BJ (cell line): Measurements from ENCODE around the gene FGGY. TPM values are rescaled to one million over a fixed set of nuclear protein-coding genes. Genes with fewer than 3 reads are reported as not detected.

ENCODE experiments used
- CTCF ChIA-PET: fragments of 350-600 bp; formaldehyde crosslinking; extraction: SDS; loops from one replicate; lab custom pipeline; 2021; ENCODE audit warnings: antibody characterized with exemption, inconsistent platforms; lab: Yijun Ruan, JAX
- POLR2A ChIA-PET: fragments of 300-600 bp; sonication (Branson Sonifier 250); formaldehyde crosslinking; extraction: SDS; loops from one replicate; lab custom pipeline; 2021; ENCODE audit warnings: antibody characterized with exemption; lab: Charles Lee
- DNase-seq: peaks from one replicate; pipeline ENCODE4 v3.0.0-alpha.2; 2011; ENCODE audit warnings: low read depth
- H3K27me3 ChIP-seq: 2 replicates; pipeline ENCODE4 v1.6.0; 2011; ENCODE audit warnings: low read length; ENCODE audit not compliant: control insufficient read depth, insufficient read depth
- H3K36me3 ChIP-seq: 2 replicates; pipeline ENCODE4 v1.5.1; 2011; ENCODE audit warnings: low read length; ENCODE audit not compliant: control insufficient read depth, insufficient read depth
- H3K4me3 ChIP-seq: 2 replicates; pipeline ENCODE4 v1.5.1; 2011; ENCODE audit warnings: low read depth, mild to moderate bottlenecking, control low read depth, low read length
- CTCF ChIP-seq: IDR thresholded peaks from 2 replicates; pipeline ENCODE4 v1.5.1; 2011; ENCODE audit warnings: low read depth, mild to moderate bottlenecking, control low read depth, inconsistent platforms, low read length, moderate library complexity; ENCODE audit not compliant: insufficient read depth
- polyA plus RNA-seq: library from polyadenylated mRNA; depleted of rRNA; stranded (reverse); fragments of >200 nt; gene quantifications from 2 replicates; pipeline ENCODE4 v1.2.3, GENCODE V29; 2011

FGGY gene
- polyA plus RNA-seq, 1 experiment, result 9.9 TPM

GRCh38 chr1:59761443-59761842 is 464.5 kb downstream of the FGGY start:
- CTCF ChIA-PET, result interaction anchor here (0.7 to 5.0 kb wide), 6 partner anchors 10 to 1028 kb away, joined by 3 to 69 read pairs (median 3); no protein-coding TSS in a partner anchor
- H3K27me3 ChIP-seq, result no peaks in the 10 kb centered on the region
- TF ChIP-seq CTCF, result no peak
- POLR2A ChIA-PET, result interaction anchor here (0.6 kb wide), 1 partner anchor 1077 kb away, joined by 8 read pairs; no protein-coding TSS in a partner anchor
- no peak overlapping the region for H3K4me3 ChIP-seq
- no peaks in the 10 kb centered on the region for H3K36me3 ChIP-seq
- no peak for DNase-seq

GRCh38 chr1:59763418-59763817 is 466.5 kb downstream of the FGGY start:
- Histone ChIP-seq H3K4me3 (no peak overlapping the region), H3K27me3 (no peaks in the 10 kb centered on the region), H3K36me3 (no peaks in the 10 kb centered on the region)
- POLR2A ChIA-PET, result no interaction called here
- no peak for TF ChIP-seq CTCF
- no peak for DNase-seq
- CTCF ChIA-PET, result no interaction called here

GRCh38 chr1:59765011-59765730 is 468.3 kb downstream of the FGGY start:
- POLR2A ChIA-PET, result no interaction called here
- DNase-seq, result no peak
- Histone ChIP-seq H3K36me3 (no peaks in the 10 kb centered on the region), H3K27me3 (no peaks in the 10 kb centered on the region), H3K4me3 (no peak overlapping the region)
- CTCF ChIA-PET, result interaction anchor here (0.6 to 1.8 kb wide), 3 partner anchors 65 to 446 kb away, joined by 3 to 7 read pairs (median 4); no protein-coding TSS in a partner anchor
- no peak for TF ChIP-seq CTCF

GRCh38 chr1:59766227-59766855 is 469.4 kb downstream of the FGGY start:
- no peak for DNase-seq
- CTCF ChIA-PET, result interaction anchor here (1.8 kb wide), 2 partner anchors 66 to 181 kb away, joined by 4 to 7 read pairs; no protein-coding TSS in a partner anchor
- TF ChIP-seq CTCF, result no peak
- POLR2A ChIA-PET, result interaction anchor here (0.7 kb wide), 1 partner anchor 216 kb away, joined by 13 read pairs; no protein-coding TSS in a partner anchor
- no peaks in the 10 kb centered on the region for H3K36me3 ChIP-seq
- no peak overlapping the region for H3K4me3 ChIP-seq
- no peaks in the 10 kb centered on the region for H3K27me3 ChIP-seq

- CTCF ChIA-PET, result interaction anchor here (1.4 to 1.8 kb wide), 3 partner anchors 67 to 180 kb away, joined by 3 to 7 read pairs (median 4); no protein-coding TSS in a partner anchor
These were observed 470.2 kb downstream of the FGGY start for GRCh38 chr1:59767119-59767518.

More at GRCh38 chr1:59767119-59767518, 470.2 kb downstream of the FGGY start:
- no peak overlapping the region for H3K4me3 ChIP-seq
- no peaks in the 10 kb centered on the region for H3K27me3 ChIP-seq
- DNase-seq, result no peak
- TF ChIP-seq CTCF, result no peak
- no peaks in the 10 kb centered on the region for H3K36me3 ChIP-seq
- POLR2A ChIA-PET, result no interaction called here
